LHCN-M2 (cell line): Measurements from ENCODE around the gene PGAP2. TPM values are rescaled to one million over a fixed set of nuclear protein-coding genes. Genes with fewer than 3 reads are reported as not detected.
"Not testable (repeated sequence)": the region's sequence is repeated elsewhere in the genome, so short reads cannot be mapped to it uniquely, and the experiment has no call there.

Source experiments
- DNase-seq: peaks from one replicate; pipeline ENCODE4 v3.0.0-alpha.2; 2012; ENCODE audit warnings: low read depth
- total RNA-seq: library from RNA; depleted of rRNA; stranded (reverse); fragments of >200 nt; gene quantifications from 2 replicates; pipeline ENCODE4 v1.2.3, GENCODE V29; 2014

Gene PGAP2
- total RNA-seq, 1 experiment from 2014 or later: 13.7 TPM

- peak; percentile 76 for DNase-seq
Measured at GRCh38 chr11:3803726-3804495, 4.4 kb upstream of the PGAP2 start.

- peak; percentile 49 for DNase-seq
Measured at GRCh38 chr11:3808861-3809623, 682 bp downstream of the PGAP2 start.

DNA sequence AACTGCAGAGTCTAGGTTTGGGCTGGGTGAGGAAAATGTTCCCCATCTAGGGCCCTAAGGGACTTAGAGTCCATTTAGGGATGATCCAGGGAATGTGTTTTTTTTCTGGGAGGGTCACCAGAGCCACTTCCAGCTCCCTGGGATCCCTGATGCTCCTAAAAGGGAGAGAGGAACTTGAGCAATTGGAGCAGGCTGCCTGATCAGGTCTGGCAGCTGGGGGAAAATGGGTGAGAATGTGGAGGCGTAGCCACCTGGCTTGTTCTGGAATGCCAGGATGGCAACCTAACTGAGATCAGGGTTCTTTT, 1.2 kb downstream of the PGAP2 start:
- DNase-seq: no peak

- DNase-seq: no peak
Measured at GRCh38 chr11:3810446-3810845, 2.1 kb downstream of the PGAP2 start.

DNA sequence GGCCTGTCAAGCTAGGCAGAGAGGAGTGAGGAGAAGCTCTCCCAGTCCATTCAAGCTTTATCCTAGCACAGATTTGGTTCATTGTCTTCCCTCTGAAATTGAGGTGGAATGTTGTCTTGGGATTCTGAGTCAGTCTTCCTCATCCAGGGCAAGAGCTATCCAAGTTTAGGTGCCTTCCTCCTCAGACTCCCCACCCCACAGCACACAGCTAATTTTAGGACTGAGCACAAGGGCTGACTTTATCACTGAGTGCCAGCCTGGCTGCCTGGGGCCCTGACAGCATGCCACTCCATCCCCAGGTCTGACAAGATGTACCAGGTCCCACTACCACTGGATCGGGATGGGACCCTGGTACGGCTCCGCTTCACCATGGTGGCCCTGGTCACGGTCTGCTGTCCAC, 2.6 kb downstream of the PGAP2 start:
- DNase-seq: no peak

- DNase-seq: not testable (repeated sequence)
Measured at GRCh38 chr11:3814832-3815231, 6.5 kb downstream of the PGAP2 start.

DNA sequence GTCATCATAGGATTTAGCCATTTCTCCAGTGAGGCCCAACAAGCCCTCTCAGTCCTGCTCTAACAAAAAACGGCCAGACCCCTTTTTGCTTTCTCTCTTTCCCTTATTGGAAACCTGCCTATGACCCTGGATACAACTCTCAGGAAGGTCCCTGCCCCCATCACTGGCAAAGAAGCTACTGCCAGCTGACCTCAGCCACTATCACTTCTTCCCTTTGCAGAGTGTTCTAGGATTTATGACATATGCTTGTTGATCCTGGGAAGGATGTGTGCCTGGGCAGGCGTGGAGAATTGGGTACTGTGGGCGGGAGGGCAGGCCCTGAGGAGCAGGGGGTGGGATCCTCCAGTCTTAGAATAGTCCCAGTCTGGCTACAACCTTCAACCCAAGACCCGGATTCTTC, 7.5 kb downstream of the PGAP2 start:
- no peak for DNase-seq

- no peak for DNase-seq
Measured at GRCh38 chr11:3816673-3817072, 8.3 kb downstream of the PGAP2 start.

- DNase-seq: no peak
Measured at GRCh38 chr11:3817181-3817800, 8.9 kb downstream of the PGAP2 start.

GRCh38 chr11:3820971-3821370, 12.6 kb downstream of the PGAP2 start:
- no peak for DNase-seq

DNA sequence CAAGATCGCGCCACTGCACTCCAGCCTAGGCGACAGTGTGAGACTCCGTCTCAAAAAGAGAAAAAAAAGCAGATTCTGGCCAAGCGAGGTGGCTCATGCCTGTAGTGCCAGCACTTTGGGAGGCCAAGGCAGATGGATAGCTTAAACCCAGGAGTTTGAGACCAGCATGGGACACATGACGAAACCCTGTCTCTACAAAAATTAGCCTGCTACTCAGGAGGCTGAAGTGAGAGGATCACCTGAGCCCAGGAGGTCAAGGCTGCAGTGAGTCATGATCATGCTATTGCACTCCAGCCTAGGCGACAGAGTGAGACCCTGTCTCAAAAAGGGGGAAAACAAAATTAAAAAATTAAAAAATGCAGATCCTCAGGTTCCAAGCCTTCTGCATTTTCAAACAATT, 14.0 kb downstream of the PGAP2 start:
- no peak for DNase-seq

GRCh38 chr11:3823303-3823702, 14.9 kb downstream of the PGAP2 start:
- peak; percentile 66 for DNase-seq

DNA sequence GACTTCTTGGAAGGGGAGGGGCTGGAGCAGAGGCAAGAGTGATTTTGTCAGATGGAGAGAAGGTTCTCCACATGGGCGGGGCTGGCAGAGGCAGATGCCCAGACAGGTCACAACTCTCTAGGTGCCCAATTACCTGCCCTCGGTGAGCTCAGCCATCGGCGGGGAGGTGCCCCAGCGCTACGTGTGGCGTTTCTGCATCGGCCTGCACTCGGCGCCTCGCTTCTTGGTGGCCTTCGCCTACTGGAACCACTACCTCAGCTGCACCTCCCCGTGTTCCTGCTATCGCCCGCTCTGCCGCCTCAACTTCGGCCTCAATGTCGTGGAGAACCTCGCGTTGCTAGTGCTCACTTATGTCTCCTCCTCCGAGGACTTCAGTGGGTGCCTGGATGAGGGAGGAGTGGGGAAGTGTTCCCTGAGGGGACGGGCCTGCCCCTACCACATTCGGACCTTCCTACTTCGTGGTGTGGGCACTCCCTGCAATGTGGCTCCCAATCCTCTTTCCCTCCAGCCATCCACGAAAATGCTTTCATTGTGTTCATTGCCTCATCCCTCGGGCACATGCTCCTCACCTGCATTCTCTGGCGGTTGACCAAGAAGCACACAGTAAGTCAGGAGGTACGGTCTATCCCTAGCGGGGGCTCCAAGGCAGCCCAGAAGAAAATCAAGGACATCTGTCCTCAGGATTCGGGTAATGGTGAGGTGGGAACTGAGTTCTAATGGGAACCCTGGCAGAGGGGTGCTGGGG, 15.6 kb downstream of the PGAP2 start:
- no peak for DNase-seq

DNA sequence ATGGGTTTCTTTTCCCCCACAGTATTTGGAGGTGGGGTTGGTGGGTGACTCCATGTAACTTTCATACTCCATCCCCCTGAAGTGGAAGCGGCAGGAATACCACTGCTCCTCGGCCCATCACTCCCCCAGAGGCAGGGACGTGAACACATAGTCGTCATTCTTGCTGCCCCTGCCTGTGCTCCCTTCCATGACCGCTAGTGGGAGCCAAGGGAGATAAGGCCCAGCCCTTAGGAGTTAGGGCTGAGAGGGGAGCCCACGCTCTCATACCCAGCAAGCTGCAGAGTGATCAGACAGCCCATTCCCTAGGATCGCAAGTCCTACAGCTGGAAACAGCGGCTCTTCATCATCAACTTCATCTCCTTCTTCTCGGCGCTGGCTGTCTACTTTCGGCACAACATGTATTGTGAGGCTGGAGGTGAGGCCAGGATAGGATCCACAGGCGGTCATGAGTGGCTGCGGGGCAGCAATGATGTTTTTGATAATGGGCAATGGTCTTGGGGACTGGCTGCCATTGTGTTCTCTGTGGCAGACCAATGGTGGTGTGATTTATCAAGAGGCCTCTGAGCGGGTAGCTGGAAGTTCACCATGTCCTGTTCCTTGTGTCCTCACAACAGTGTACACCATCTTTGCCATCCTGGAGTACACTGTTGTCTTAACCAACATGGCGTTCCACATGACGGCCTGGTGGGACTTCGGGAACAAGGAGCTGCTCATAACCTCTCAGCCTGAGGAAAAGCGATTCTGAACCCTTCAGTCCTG, 16.5 kb downstream of the PGAP2 start:
- peak; percentile 32 for DNase-seq

GRCh38 chr11:3825473-3826154, 17.3 kb downstream of the PGAP2 start:
- no peak for DNase-seq

DNA sequence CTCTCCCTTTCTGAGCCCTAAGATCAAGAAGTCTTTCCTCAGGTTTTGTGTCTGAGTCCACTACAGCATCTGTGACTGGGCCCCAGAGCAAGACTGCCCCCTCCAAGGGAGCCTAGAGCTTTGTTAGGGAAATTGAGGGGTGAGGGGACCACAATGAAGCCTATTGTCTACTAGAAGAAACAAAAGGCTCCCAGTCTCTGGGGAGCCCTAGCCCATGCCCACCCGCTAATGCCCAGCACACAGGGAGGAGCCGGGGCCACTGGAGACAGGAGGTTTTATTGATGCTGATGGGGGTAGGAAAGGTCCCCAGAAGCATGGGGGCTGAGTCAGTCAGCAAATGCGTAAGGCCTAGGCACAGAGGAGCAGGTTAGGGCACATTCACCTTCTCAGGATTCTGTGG, 18.4 kb downstream of the PGAP2 start:
- DNase-seq: no peak

DNA sequence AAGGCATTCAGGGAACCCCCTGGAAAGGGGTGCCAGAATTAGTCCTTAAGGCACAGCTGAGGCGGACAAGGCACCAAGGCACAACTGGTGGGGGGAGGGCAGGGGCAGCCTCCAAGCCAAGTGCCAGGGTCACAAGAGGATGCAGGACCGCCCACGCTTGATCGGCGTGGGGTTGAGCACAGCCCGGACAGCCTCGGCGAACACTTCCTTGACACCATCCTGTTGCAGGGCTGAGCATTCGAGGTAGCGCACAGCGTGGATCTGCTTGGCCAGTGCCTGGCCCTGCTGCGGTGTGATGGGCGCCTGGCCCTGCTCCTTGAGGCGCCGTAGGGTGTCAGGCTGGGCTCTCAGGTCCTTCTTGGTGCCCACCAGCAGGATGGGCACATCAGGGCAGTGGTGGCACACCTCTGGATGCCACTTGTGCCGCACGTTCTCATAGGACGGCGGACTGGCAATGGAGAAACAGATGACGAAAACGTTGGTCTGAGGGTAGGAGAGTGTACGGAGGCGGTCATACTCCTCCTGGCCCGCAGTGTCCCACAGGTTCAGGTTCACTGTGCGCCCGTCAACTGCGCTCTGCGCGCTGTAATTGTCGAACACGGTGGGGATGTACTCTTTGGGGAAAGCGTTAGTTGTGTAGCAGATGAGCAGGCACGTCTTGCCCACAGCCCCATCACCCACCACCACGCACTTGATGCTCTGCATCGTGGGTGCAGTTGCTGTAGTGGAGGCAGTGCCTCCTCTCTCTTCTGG, 19.2 kb downstream of the PGAP2 start:
- no peak for DNase-seq

DNA sequence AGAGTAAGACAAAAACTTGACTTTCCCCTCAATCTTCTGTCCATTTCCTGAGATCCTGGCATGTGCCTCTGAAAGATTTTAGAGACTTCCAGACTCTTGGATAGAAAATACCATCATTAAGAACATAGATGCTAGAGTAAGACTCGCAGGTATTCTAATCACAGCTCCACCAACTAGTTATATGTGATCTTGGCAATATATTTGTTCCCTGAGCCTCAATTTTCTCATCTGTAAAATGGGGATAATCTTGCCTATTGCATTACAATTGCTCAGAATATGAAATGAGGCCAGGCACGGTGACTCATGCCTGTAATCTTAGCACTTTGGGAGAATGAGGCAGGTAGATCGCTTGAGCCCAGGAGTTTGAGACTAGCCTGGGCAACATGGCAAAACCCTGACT, 21.7 kb downstream of the PGAP2 start:
- no peak for DNase-seq

DNA sequence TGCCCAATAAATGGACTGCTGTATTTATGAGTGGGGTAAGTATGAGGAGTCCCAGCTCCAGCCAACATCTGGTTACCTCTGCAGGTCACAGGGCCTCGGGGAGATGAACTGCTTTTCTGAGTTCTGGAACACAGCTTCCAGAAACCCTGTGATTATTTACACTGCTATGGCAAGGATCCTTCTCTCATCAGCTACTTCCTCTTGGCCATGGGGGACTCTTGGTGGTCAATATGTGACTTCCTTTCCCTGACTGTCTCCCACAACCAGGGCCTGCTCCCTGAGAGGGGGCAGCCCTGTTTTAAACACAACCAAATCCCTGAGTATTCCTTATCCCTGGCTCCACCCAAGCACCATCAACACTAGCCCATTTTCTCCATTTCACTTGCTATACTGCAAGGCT, 22.4 kb downstream of the PGAP2 start:
- no peak for DNase-seq
